Renal pelvis (tissue), 4 donors: ENCODE results near the gene TUSC2. TPM values are rescaled to one million over a fixed set of nuclear protein-coding genes. Genes with fewer than 3 reads are reported as not detected.

ENCODE experiments used
- DNase-seq: peaks from one replicate; pipeline ENCODE4 v3.0.0-alpha.2; 2013
- polyA plus RNA-seq, 3 donors: library from polyadenylated mRNA; unstranded; fragments of 120-200 nt; gene quantifications; one replicate each; pipeline ENCODE4 v1.2.1, GENCODE V29; 2013; ENCODE audit not compliant: insufficient read length in 3 of 3

TUSC2 gene
- polyA plus RNA-seq, 3 donors = 23.8 to 29.8 (median 28.0) TPM

GRCh38 chr3:50275996-50276761, 51.8 kb downstream of the TUSC2 start:
- DNase-seq = no peak

- no peak for DNase-seq
Observed at GRCh38 chr3:50275141-50275995, 52.7 kb downstream of the TUSC2 start.

Other genes with a start within 250 kb of the TUSC2 start
- gene RBM5, start 239.3 kb downstream of the TUSC2 start, polyA plus RNA-seq = 100 to 1,000 TPM; 250 to 390 (median 367) TPM
- gene SEMA3F, start 172.9 kb downstream of the TUSC2 start, polyA plus RNA-seq = 10 to 100 TPM; 75.3 to 87.7 (median 78.6) TPM
- under 1 TPM in 1 of 3 donors, not detected in 2; 0.03 TPM for gene GNAT1, start 136.6 kb downstream of the TUSC2 start, polyA plus RNA-seq
- 1 to 10 TPM; 8.3 to 9.4 (median 9.1) TPM for gene SLC38A3, start 123.0 kb downstream of the TUSC2 start, polyA plus RNA-seq
- 100 to 1,000 TPM; 191 to 239 (median 193) TPM for gene GNAI2, start 92.0 kb downstream of the TUSC2 start, polyA plus RNA-seq
- gene SEMA3B, start 59.1 kb downstream of the TUSC2 start, polyA plus RNA-seq = 100 to 1,000 TPM; 100 to 126 (median 122) TPM
- 1 to 10 TPM in 1 of 3 donors, under 1 TPM in 2; 0.31 to 1.5 (median 0.69) TPM for gene LSMEM2, start 49.1 kb downstream of the TUSC2 start, polyA plus RNA-seq
- gene IFRD2, start 35.8 kb downstream of the TUSC2 start, polyA plus RNA-seq = 10 to 100 TPM; 44.4 to 52.2 (median 51.1) TPM
- gene HYAL3, start 28.8 kb downstream of the TUSC2 start, polyA plus RNA-seq = 1 to 10 TPM; 3.9 to 5.7 (median 4.0) TPM
- gene NAA80, start 28.8 kb downstream of the TUSC2 start, polyA plus RNA-seq = 10 to 100 TPM in 2 of 3 donors, 1 to 10 TPM in 1; 8.5 to 11.1 (median 10.5) TPM
- gene HYAL1, start 24.6 kb downstream of the TUSC2 start, polyA plus RNA-seq = 1 to 10 TPM; 6.1 to 9.4 (median 7.7) TPM
- gene HYAL2, start 5.5 kb downstream of the TUSC2 start, polyA plus RNA-seq = 10 to 100 TPM; 65.4 to 95.1 (median 80.3) TPM
- 10 to 100 TPM; 21.0 to 22.6 (median 21.5) TPM for gene RASSF1, start 12.6 kb upstream of the TUSC2 start, polyA plus RNA-seq
- 1 to 10 TPM; 3.4 to 4.5 (median 3.9) TPM for gene ZMYND10, start 17.5 kb upstream of the TUSC2 start, polyA plus RNA-seq
- 10 to 100 TPM; 29.2 to 32.9 (median 32.3) TPM for gene NPRL2, start 22.6 kb upstream of the TUSC2 start, polyA plus RNA-seq
- 10 to 100 TPM; 16.8 to 17.9 (median 17.7) TPM for gene CYB561D2, start 22.6 kb upstream of the TUSC2 start, polyA plus RNA-seq
- 10 to 100 TPM; 38.7 to 50.1 (median 45.9) TPM for gene TMEM115, start 31.3 kb upstream of the TUSC2 start, polyA plus RNA-seq
- 10 to 100 TPM; 17.2 to 18.3 (median 17.9) TPM for gene CACNA2D2, start 175.4 kb upstream of the TUSC2 start, polyA plus RNA-seq
- 10 to 100 TPM; 15.7 to 21.2 (median 16.9) TPM for gene C3orf18, start 239.5 kb upstream of the TUSC2 start, polyA plus RNA-seq
- gene HEMK1, start 241.3 kb upstream of the TUSC2 start, polyA plus RNA-seq = 10 to 100 TPM; 24.0 to 33.4 (median 27.9) TPM